ENCODE results near the gene PANK4.

GRCh38 chr1:2564815-2565374 is 38.5 kb upstream of the PANK4 start:
- TF ChIP-seq GATA2 (IDR thresholded peaks at IDR 0.05; ENCODE audit: low read depth, low read length) (no peak), GATA3 (IDR thresholded peaks at IDR 0.05; ENCODE audit: low read depth, low read length) (no peak)

Data from SH-SY5Y (cell line).